ENCODE data around the gene RNASE11. TPM values are rescaled to one million over a fixed set of nuclear protein-coding genes. Genes with fewer than 3 reads are reported as not detected.
A peak's percentile ranks its signal among the peaks of the same experiment; 100 is the strongest.

RNASE11 gene
- total RNA-seq, 1 experiment from 2014 or later: not detected

DNA sequence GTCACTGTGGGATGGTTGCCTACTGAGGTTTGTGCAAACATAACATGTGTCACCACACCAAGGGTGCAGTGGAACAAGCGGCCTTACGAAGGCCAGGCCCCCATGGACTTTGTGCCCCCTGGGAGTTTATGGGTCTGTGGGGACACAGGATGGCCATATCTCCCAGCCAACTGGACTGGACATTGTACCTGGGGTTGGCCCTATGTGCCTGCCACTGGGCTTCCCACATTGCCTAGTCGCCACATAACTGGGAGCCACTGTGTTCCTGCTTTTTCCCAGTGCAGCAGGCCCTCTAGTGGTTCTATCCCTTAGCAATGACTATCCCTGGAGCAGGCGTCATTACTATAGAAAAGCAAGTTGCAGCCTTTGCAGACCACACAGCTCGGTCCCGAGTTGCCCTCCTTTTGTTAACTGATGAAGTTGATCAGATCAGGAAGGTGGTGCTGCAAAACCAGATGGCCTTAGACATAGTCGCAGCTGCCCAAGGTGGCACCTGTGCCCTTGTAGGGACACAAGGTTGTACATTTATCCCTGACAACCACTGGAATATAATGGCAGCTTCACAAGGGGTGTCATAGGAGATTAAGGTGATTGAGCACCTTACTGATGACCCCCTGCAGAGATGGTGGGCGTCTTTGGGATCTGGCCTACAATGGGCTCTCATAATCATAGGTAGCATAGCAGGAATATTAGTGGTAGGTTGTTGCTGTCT, 18.5 kb upstream of the RNASE11 start:
- Histone ChIP-seq H2BK120ac (ENCODE audit: low read depth, low read length, poor library complexity, severe bottlenecking) (no peak overlapping the region), H4K8ac (replicated peaks; ENCODE audit: insufficient read length, low read depth, low read length) (no peak overlapping the region), H3K23me2 (ENCODE audit: insufficient read length, low read depth, low read length, poor library complexity, severe bottlenecking) (peaks cover 5% of the 10 kb centered on the region), H3K23ac (ENCODE audit: insufficient read length, low read depth, low read length) (no peak overlapping the region), H3T11ph (ENCODE audit: low read length) (no peak overlapping the region), H4K91ac (ENCODE audit: insufficient read length, low read depth, low read length) (no peak overlapping the region), H3K79me2 (ENCODE audit: insufficient read depth, low read length) (no peaks in the 10 kb centered on the region), H3K9me3 (ENCODE audit: control insufficient read depth, low read depth, low read length) (no peaks in the 10 kb centered on the region), H2BK5ac (ENCODE audit: insufficient read length, low read length) (no peak overlapping the region), H2BK20ac (ENCODE audit: low read depth, low read length, poor library complexity, severe bottlenecking) (no peak overlapping the region), H3K27ac (ENCODE audit: insufficient read length, low read depth, low read length) (no peak overlapping the region), H3K4ac (ENCODE audit: low read depth, low read length) (no peak overlapping the region), H4K5ac (ENCODE audit: insufficient read length, low read depth, low read length) (no peak overlapping the region), H3K18ac (ENCODE audit: insufficient read length, low read depth, low read length) (no peak overlapping the region), H4K20me1 (ENCODE audit: control insufficient read depth, insufficient read depth, insufficient read length) (no peaks in the 10 kb centered on the region), H3K56ac (ENCODE audit: insufficient read length, low read depth, low read length) (no peak overlapping the region), H3K4me2 (ENCODE audit: insufficient read depth, insufficient read length, low read length) (no peak overlapping the region), H3K9ac (ENCODE audit: extremely low read depth, insufficient read length, low read length) (no peak overlapping the region), H2BK15ac (ENCODE audit: low read depth, low read length) (no peak overlapping the region), H2AK5ac (ENCODE audit: insufficient read length, low read length) (no peak overlapping the region), H3K4me1 (ENCODE audit: insufficient read depth, low read length) (no peaks in the 10 kb centered on the region; the same call in 1 of the 2 replicates), H3K79me1 (ENCODE audit: insufficient read depth, low read depth, low read length, poor library complexity, severe bottlenecking) (no peaks in the 10 kb centered on the region), H3K14ac (ENCODE audit: insufficient read depth, low read length) (no peak overlapping the region), H2AFZ (ENCODE audit: low read length) (no peak overlapping the region), H3K27me3 (ENCODE audit: insufficient read depth, low read length) (no peaks in the 10 kb centered on the region), H2BK12ac (ENCODE audit: insufficient read length, low read depth, low read length) (no peak overlapping the region)
- TF ChIP-seq, protein P1, sequence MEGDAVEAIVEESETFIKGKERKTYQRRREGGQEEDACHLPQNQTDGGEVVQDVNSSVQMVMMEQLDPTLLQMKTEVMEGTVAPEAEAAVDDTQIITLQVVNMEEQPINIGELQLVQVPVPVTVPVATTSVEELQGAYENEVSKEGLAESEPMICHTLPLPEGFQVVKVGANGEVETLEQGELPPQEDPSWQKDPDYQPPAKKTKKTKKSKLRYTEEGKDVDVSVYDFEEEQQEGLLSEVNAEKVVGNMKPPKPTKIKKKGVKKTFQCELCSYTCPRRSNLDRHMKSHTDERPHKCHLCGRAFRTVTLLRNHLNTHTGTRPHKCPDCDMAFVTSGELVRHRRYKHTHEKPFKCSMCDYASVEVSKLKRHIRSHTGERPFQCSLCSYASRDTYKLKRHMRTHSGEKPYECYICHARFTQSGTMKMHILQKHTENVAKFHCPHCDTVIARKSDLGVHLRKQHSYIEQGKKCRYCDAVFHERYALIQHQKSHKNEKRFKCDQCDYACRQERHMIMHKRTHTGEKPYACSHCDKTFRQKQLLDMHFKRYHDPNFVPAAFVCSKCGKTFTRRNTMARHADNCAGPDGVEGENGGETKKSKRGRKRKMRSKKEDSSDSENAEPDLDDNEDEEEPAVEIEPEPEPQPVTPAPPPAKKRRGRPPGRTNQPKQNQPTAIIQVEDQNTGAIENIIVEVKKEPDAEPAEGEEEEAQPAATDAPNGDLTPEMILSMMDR (conservative IDR thresholded peaks at IDR 0.05): peak; percentile 91
- Mint-ChIP-seq H3K4me3 (peak overlapping the region in 1 of 2 experiments; percentile 36; a peak in 2 of 5 replicates), H3K9me3 (no peaks in the 10 kb centered on the region; a peak in 1 of 5 replicates), H3K27ac (no peak overlapping the region), H3K4me1 (peaks cover 8 to 9% of the 10 kb centered on the region in 2 experiments), H3K36me3 (ENCODE audit: insufficient read depth in 1 of 3, low read depth in 3 of 3) (no peaks in the 10 kb centered on the region), H3K27me3 (ENCODE audit: low read depth) (no peaks in the 10 kb centered on the region)
- no CpG with 5 or more reads among the region's 8 CpGs for WGBS (ENCODE audit: extremely low coverage, insufficient read length, low lambda C conversion rate)
- DNase-seq: peak; percentile 79
